H54 (cell line): Measurements from ENCODE around the gene TSSK6.

ENCODE experiments used
- DNase-seq: peaks from one replicate; pipeline ENCODE4 v3.0.0; 2011; ENCODE audit warnings: low spot score, mixed read lengths; ENCODE audit not compliant: insufficient read length
- FAIRE-seq: peaks from 3 replicates; lab custom pipeline; 2011; peaks lifted over from hg19 to GRCh38; lab: Jason Lieb, UNC
- POLR2A ChIP-seq: IDR thresholded peaks from 2 replicates; pipeline ENCODE4 v1.6.1; 2011; ENCODE audit warnings: low read depth, mild to moderate bottlenecking, low read length

The TSSK6 gene

DNA sequence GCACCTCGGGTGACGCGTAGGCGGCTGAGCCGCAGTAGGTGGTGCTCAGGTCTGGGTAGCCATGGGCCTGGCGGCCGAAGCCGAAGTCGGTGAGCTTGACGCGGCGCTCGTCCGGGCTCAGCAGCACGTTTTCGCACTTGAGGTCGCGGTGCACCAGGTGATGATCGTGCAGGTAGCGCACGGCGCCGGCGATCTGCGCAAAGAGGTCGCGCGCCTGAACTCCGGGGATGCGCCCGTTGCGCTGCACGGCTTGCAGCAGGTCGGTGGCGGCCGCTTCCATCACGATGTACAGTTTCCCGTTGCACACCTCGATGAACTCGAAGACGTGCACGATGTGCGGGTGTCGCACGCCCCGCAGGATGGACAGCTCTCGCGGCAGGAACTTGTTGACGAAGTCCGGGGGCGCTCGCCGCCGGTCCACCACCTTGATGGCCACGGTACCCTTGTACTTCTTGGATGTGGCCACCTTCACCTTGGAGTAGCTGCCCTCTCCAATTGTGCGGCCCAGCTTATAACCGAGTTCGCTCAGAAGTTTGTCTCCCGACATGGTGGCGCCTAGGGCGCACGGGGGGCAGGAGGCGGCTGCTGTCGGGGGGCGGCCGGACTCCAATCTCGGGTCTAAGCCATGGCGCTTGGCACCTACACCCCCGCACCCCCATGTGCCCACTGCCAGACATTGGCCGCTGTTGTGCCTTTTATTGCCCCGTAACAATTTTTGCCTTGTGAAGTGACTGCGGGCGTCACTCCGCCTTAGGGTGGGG is at the start of gene TSSK6:
Gene TSSK6, minus strand, starts transcription at position 668 of the 761 bp plus-strand sequence. Its CDS starts 121 bp downstream, at position 547.
- no peak for TF ChIP-seq POLR2A
- FAIRE-seq: no peak
- no peak for DNase-seq

DNA sequence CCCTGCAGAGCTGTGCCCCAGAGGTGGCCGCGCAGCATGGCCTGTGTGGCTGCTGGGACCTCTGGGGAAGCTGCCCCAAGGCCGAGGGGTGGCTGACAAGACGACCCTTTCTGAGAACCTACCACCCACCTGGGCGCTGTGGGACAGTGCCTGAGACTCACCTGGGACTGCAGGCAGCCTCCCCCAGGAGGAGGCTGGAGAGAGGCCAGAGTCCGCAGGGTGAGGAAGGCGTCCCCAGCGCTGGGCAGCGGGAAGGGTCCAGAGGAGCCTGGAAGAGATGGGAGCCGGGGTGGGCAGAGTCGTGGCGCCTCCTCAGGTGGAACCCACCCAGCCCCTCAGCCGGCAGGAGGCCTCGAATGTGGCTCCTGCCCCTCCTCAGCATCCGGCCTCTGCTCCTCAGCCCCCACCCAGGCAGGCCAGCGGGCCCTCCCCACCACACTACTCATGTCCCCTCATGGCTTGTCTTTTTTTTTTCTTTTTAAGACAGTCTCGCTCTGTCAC is 48.0 kb upstream of the TSSK6 start:
- FAIRE-seq: no peak
- DNase-seq: no peak
- no peak for TF ChIP-seq POLR2A

DNA sequence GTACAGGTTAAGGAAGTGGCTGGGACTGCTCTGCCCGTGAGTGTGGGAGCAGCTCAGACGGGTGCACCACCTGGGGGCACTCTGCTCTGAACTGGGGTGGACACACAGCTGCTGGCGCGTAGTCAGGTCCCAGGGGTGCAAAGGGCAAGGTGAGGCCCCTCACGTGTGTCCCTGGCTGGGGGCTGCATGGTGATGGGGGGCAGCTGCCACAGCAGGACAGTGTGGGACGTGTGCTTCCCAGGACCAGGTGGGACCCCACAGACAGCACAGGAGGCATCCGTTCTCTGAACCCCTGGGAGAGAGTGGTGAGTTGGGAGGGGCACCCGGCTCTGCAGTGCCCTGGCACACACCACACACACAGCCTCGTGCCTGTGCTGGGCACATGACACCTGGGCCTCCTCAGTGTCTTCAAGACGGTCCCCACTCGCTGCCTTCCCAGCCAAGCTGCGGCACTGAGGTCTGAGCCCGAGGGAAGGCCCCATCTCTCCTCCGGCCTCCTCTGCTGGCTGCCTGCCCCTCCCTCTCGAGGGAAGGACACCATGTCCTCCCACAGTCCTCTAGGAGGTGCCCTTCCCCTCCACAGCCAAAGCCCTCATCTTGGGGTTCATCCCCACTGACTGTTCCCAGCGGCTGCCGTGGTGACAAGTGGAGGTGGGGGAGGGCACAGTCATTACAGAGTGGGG is 47.5 kb upstream of the TSSK6 start:
- no peak for TF ChIP-seq POLR2A
- FAIRE-seq (no peak), DNase-seq (no peak)

DNA sequence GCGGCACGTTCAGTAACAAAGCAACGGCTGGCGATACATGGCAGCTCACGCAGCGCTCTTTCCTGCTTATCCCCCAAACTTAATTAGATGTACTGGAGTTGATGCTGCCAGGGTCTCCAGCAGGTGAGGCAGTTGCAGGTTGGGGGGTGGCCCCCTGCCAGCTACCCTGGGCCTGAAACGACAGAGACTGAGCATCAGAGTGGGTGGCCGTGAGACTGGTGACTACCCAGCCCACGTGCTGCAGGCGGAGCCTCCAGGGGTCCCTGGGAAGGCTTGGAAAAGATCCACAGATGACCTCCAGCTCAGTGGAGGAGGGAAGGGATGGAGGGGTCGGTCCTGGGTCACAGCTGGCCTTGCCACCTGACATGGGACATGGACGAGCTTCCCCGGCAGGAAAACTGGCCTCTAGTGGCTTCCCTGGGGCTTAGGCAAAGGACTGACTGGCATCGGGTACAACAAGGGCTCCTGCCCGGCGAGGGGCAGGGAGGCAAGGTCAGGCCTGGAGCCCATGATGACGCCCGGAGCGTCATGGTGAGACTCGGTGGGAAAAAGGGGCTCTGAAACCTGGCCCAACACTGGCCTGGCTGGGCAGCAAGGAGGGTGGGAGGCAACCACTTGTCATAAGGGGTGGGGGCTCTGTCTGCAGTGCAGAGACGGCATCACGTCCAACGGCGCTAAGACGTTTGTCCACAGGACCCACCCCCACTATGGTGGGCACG is 46.8 kb upstream of the TSSK6 start:
- DNase-seq (no peak), FAIRE-seq (no peak)
- no peak for TF ChIP-seq POLR2A

DNA sequence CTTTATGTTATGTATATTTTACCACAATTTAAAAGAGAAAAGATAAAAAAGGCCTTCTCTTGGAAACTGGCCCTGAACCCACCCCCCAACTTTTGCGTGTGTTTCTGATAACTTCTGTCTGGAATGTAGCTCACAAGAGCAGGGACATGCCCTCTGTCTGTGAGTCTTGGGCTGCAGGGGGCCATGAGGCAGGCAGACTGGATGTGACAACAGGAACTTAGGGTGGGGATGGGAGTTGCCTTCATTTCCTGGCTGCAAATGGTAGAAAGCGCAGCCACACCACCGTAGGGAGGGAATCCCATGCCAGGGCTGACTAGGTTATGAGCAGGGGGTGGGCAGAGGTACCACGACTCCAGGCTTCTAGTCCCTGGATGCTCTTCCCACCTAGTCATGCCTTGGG is 44.6 kb upstream of the TSSK6 start:
- no peak for FAIRE-seq
- DNase-seq: no peak
- TF ChIP-seq POLR2A: no peak

DNA sequence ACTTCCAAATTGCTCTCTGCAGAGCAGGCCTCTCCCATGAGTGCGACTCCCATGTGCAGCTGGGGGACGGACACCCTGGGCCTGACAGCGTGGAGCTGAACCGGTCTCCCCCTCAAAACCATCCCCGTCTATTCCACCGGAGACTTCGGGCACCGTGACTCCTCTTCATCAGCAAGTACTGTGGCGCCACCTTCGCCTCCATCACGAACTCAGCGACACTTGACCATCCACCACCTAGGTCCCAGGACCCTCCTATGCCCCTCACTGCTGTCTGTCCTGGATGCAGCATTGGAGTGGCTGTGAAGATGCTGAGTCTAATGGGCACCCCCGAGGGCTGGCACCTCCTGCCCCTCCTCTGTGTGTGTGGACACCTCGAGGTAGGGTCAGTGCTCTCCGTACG is 43.3 kb upstream of the TSSK6 start:
- FAIRE-seq: no peak
- no peak for DNase-seq
- no peak for TF ChIP-seq POLR2A

DNA sequence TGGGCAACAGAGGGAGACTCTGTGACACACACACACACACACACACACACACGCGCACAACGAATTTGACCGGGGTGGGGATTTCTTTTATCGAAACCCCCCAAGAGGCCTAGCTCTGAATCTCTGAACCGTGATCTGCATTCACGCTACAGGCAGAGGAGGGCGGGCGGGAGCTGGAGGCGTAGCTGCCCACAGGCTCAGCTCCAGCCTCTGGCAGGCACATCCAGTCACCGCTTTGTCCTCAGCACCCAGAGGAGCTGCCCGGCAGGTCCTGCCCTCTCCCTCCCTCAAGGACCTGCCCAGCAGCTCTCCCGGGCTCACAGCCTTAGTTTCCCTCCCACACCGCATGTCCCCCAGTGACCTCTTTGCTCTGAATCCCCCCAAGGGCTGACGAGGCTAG is 42.7 kb upstream of the TSSK6 start:
- DNase-seq (no peak), FAIRE-seq (no peak)
- TF ChIP-seq POLR2A: no peak

DNA sequence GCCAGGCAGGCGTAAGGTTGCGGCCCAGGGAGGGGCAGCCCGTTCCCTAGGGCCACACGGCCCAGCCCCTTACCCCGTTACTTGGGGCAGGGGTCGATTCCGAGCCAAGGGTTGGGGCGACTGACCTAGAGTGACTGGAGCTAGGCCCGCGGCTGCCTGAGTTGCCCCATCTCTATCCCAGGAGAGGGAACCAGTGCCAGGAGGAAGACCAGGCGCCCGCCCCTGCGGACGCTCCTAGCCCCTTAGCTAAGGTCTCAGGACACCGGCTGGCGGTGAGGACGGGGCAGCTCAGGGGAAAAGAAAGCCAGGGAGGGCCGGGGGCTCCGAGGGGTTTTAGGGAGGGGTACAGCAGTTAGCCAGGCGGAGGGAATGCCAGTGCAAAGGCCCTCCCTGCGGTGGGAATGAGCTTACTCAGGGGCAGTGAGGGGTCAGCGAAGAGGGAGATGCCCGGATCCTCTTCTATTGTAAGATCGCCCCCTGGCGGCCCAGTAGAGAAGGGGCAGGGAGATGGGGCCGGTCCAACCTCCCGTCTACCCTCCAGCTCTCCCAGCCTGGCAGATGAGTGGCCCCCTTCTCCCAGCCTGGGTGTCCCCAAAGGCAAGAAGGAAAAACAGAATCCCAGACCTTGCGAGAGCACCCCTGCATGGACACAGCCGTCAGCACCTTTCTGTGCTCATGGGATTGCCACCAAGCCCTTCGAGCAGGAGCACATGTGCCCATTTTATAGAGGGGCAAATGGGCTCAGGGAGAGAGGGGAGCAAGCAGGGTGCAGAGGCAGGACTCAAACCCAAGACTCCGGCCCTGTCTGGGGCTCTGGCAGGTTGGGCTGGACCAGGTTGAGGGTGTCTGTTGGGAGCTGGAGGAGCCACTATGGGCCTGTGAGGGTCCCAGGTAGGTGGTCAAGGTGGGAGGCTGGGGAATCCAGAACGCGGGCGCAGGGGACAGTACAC is 39.0 kb upstream of the TSSK6 start:
- FAIRE-seq: no peak

DNA sequence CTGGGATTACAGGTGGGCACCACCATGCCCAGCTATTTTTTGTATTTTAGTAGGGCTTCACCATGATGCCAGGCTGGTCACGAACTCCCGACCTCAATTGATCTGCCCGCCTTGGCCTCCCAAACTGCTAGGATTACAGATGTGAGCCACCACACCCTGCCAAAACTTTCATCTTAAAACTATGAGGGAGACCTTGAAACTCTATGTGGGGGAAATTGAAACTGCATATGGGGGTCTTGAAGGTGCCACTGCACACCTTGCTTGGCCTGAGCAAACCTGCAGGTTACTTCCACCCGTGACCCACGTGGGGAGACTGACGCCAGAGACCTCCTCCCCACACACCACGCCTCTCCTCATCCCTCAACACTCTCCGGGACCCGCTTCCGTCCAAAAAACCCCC is 38.3 kb upstream of the TSSK6 start:
- TF ChIP-seq POLR2A: no peak

More for the DNA sequence above, 39.0 kb upstream of the TSSK6 start:
- no peak for TF ChIP-seq POLR2A
- DNase-seq: no peak

DNA sequence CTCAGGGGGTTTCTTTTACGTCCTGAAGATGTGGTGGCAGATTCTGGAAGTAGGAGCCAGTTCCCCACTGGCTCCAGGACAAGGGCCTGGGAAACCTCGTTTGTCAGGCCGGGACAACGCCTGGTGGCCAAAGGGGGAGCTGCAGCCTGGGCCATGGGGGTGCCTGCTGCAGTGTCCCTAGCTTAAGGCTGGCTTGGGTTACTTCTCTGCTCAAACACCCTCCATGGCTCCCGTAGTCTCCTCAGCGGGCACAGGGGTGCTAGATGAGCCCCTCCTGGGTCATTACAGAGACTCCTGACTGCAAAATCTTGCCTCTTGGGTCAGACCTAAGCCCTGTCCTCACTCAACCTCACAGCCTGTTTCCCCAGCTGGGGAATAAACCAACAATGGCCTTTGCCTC is 37.5 kb upstream of the TSSK6 start:
- FAIRE-seq: no peak
- peak; percentile 81 for DNase-seq
- TF ChIP-seq POLR2A: no peak

More for the DNA sequence above, 38.3 kb upstream of the TSSK6 start:
- FAIRE-seq (no peak), DNase-seq (no peak)

DNA sequence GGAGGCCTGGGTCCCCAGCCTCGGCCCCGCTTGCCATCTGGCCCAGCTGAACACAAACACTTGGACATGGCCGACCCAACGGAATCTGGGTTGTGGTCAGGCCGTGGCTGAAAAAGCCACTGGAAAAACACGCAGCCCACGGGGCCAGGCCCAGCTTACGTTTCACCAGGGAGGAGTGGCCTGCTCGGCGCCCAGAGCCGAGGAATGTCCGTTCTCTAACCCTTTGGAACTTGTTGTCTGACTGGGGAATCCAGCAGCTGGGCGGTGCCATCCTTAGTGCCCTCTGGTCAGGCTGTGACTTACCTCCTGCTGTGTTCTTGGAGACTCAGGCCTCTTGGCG is 36.5 kb upstream of the TSSK6 start:
- FAIRE-seq (no peak), DNase-seq (no peak)
- TF ChIP-seq POLR2A: no peak

DNA sequence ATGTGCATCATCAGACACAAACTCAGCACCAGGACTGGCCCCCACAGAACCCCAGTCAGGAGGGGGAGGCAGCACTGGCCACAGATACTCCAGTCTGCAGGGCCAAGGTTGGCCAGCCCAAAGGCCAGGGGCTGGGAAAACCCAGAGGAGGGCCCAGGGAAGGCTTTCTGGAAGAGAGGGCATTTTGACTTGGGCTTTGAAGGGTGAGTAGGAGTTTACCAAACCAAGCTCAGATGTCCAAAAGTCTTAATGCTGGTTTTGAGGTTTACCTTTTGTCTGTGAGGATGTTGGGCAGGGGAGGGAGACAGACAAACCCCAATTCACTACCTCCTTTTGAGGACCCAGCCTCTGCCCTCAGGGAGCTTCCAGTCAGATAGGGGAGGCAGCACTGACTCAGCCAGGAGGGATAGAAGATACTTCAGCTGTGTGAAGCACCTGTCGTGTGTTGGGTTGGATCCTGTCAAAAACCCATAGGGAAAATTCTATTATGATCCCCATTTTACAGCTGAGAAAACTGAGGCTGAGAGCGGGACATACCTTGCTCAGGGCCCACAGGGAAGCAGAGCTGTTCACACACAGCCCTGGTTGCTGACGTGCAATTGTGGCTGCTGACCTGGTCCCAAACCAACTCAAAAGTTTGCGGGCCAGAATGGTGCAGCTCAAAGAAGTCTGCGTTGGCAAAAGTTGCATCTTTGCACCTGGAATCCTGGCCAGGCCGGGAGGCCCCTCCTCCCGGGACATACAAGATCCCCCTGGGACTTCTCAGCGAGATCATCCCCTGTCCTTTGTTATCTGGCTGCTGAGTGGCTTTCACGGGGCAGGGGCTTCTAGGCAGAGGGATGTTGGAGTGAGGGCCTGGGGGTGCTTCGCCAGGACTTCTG is 35.9 kb upstream of the TSSK6 start:
- no peak for TF ChIP-seq POLR2A
- DNase-seq: no peak
- FAIRE-seq: no peak

DNA sequence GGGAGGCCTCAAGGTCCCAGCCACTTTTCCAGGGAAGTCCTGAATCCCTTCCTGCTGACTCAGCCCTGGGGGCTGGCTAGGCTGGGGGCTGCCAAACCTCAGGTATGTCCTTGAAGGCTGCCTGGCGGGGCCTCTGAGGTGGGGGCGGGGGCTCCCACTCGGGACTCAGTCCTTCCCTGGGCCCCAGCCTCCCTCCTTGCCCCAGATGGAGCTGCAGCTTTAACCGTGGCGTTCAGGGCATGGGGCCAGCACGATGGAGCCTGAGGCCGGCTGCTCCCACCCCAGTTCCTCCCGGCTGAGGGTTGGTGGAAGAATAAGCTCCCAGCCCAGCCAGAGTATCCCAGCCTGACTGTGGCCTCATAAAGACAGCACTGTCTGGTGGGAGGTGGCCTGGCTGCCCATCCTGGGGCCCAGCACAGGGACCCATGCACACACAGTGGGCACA is 35.2 kb upstream of the TSSK6 start:
- no peak for TF ChIP-seq POLR2A
- FAIRE-seq: no peak
- DNase-seq: no peak
